C1 segment of cervical spinal cord (tissue), 14 donors: ENCODE results near the gene SUGCT.

Experiments
- DNase-seq, 14 donors: peaks; one replicate each; lab custom pipeline; 2025; lab: John Stamatoyannopoulos, UW

SUGCT gene

GRCh38 chr7:40763319-40764287 is 628.8 kb downstream of the SUGCT start:
- no peak for DNase-seq

GRCh38 chr7:40765639-40766038 is 630.8 kb downstream of the SUGCT start:
- DNase-seq, result no peak

- DNase-seq, result no peak
Measured at GRCh38 chr7:40772096-40772495, 637.3 kb downstream of the SUGCT start.

- no peak for DNase-seq
Measured at GRCh38 chr7:40773656-40774055, 638.9 kb downstream of the SUGCT start.

- DNase-seq, result no peak
Measured at GRCh38 chr7:40775877-40776276, 641.1 kb downstream of the SUGCT start.

- no peak for DNase-seq
Measured at GRCh38 chr7:40777730-40778312, 643.0 kb downstream of the SUGCT start.

- DNase-seq, result peak in 1 of 14 donors; percentile 5
Measured at GRCh38 chr7:40780460-40780859, 645.7 kb downstream of the SUGCT start.

GRCh38 chr7:40782836-40783235 is 648.0 kb downstream of the SUGCT start:
- DNase-seq, result no peak

GRCh38 chr7:40784176-40784575 is 649.4 kb downstream of the SUGCT start:
- no peak for DNase-seq

GRCh38 chr7:40786909-40787308 is 652.1 kb downstream of the SUGCT start:
- DNase-seq, result no peak

GRCh38 chr7:40793132-40793531 is 658.3 kb downstream of the SUGCT start:
- no peak for DNase-seq

- no peak for DNase-seq
Measured at GRCh38 chr7:40795607-40796006, 660.8 kb downstream of the SUGCT start.

- no peak for DNase-seq
Measured at GRCh38 chr7:40796723-40797122, 661.9 kb downstream of the SUGCT start.

GRCh38 chr7:40798613-40799012 is 663.8 kb downstream of the SUGCT start:
- no peak for DNase-seq

- no peak for DNase-seq
Measured at GRCh38 chr7:40799493-40800403, 664.9 kb downstream of the SUGCT start.

- no peak for DNase-seq
Measured at GRCh38 chr7:40800771-40801170, 666.0 kb downstream of the SUGCT start.

- DNase-seq, result no peak
Measured at GRCh38 chr7:40802497-40802896, 667.7 kb downstream of the SUGCT start.

GRCh38 chr7:40804477-40805215 is 669.8 kb downstream of the SUGCT start:
- no peak for DNase-seq

- DNase-seq, result no peak
Measured at GRCh38 chr7:40805361-40805760, 670.6 kb downstream of the SUGCT start.

- DNase-seq, result no peak
Measured at GRCh38 chr7:40808378-40808942, 673.7 kb downstream of the SUGCT start.

GRCh38 chr7:40810274-40810673 is 675.5 kb downstream of the SUGCT start:
- no peak for DNase-seq
